Esophagus muscularis mucosa (tissue), 4 donors: ENCODE data around the gene CFHR4.

Experiments used
- CTCF ChIP-seq, 3 experiments: fragments of 200-600 bp in 2 of 3; fragments of 450-650 bp in 1 of 3; sonication (generic) in 2 of 3; IDR thresholded peaks; one replicate each; pipeline ENCODE4 v1.5.1; 2017 to 2019; ENCODE audit warnings: antibody characterized with exemption in 3 of 3, mild to moderate bottlenecking in 2 of 3, moderate library complexity in 1 of 3
- EP300 ChIP-seq: sonication (generic); formaldehyde crosslinking; IDR thresholded peaks from one replicate; pipeline ENCODE4 v1.6.1; 2017; ENCODE audit warnings: antibody characterized with exemption
- POLR2A ChIP-seq: fragments of 450-650 bp; IDR thresholded peaks from one replicate; pipeline ENCODE4 v1.6.1; 2017; ENCODE audit warnings: antibody characterized with exemption, moderate library complexity, mild to moderate bottlenecking, low read depth
- POLR2AphosphoS5 ChIP-seq, 2 donors: sonication (generic); formaldehyde crosslinking; IDR thresholded peaks; one replicate each; pipeline ENCODE4 v1.6.1; 2017; ENCODE audit warnings: antibody characterized with exemption in 2 of 2

- TF ChIP-seq EP300 (no peak), CTCF (IDR thresholded peaks at IDR 0.05) (no peak), POLR2A (no peak), POLR2AphosphoS5 (IDR thresholded peaks at IDR 0.05) (no peak)
These were observed 8.5 kb downstream of the CFHR4 start for GRCh38 chr1:196896355-196896754.
